ENCODE measurements around the gene BDKRB1.

GRCh38 chr14:96251656-96252155 lies 4.3 kb upstream of the BDKRB1 start:
- no peak for TF ChIP-seq CTCF (IDR thresholded peaks at IDR 0.05; ENCODE audit: insufficient read depth, low read length, poor library complexity, severe bottlenecking)
- TF ChIP-seq EZH2phosphoT487 (conservative IDR thresholded peaks at IDR 0.05; ENCODE audit: low read length) = no peak
